AG04450 (cell line): ENCODE measurements around the gene SLC1A3. TPM values are rescaled to one million over a fixed set of nuclear protein-coding genes. Genes with fewer than 3 reads are reported as not detected.

ENCODE experiments used
- CTCF ChIA-PET: fragments of 300-600, 350-600 bp; formaldehyde crosslinking; extraction: SDS; loops from one replicate; lab custom pipeline; 2022; ENCODE audit warnings: antibody characterized with exemption, inconsistent platforms; lab: Charles Lee
- POLR2A ChIA-PET: fragments of 350-600 bp; formaldehyde crosslinking; extraction: SDS; loops from one replicate; lab custom pipeline; 2021; ENCODE audit warnings: antibody characterized with exemption, inconsistent platforms; lab: Yijun Ruan, JAX
- DNase-seq: peaks from one replicate; pipeline ENCODE4 v3.0.0-alpha.2; 2011; ENCODE audit warnings: low read depth, low spot score
- H3K27ac ChIP-seq: one replicate; pipeline ENCODE4 v1.5.1; 2012; ENCODE audit warnings: low read depth, low read length, control low read depth
- H3K27me3 ChIP-seq: one replicate; pipeline ENCODE4 v1.6.0; 2012; ENCODE audit warnings: low read length; ENCODE audit not compliant: control insufficient read depth, insufficient read depth
- H3K4me3 ChIP-seq: 2 replicates; pipeline ENCODE4 v1.5.1; 2011; ENCODE audit warnings: mild to moderate bottlenecking, low read depth, low read length, control low read depth
- H3K9me3 ChIP-seq: 2 replicates; pipeline ENCODE4 v1.5.1; 2012; ENCODE audit warnings: low read length; ENCODE audit not compliant: control insufficient read depth, insufficient read depth
- CTCF ChIP-seq: IDR thresholded peaks from 2 replicates; pipeline ENCODE4 v1.5.1; 2011; ENCODE audit warnings: low read depth, low read length, control low read depth, inconsistent platforms
- polyA plus RNA-seq: library from polyadenylated mRNA; depleted of rRNA; stranded (reverse); fragments of >200 nt; gene quantifications from 2 replicates; pipeline ENCODE4 v1.2.3, GENCODE V29; 2011

SLC1A3 gene
- polyA plus RNA-seq, 1 experiment, result 2.2 TPM

- ChIA-PET POLR2A (no interaction called here), CTCF (interaction anchor here (1.0 kb wide), 1 partner anchor 62 kb away, joined by 3 read pairs; no protein-coding TSS in a partner anchor)
- TF ChIP-seq CTCF, result no peak
- Histone ChIP-seq H3K9me3 (no peaks in the 10 kb centered on the region), H3K27me3 (no peaks in the 10 kb centered on the region), H3K4me3 (no peak overlapping the region), H3K27ac (no peak overlapping the region)
- DNase-seq, result no peak
Measured at GRCh38 chr5:36630201-36631145, 24.1 kb downstream of the SLC1A3 start.

- POLR2A ChIA-PET, result no interaction called here
- TF ChIP-seq CTCF, result no peak
- DNase-seq, result no peak
- H3K27me3 ChIP-seq, result no peaks in the 10 kb centered on the region
- CTCF ChIA-PET, result interaction anchor here (1.0 to 1.5 kb wide), 2 partner anchors 60 to 62 kb away, joined by 3 to 5 read pairs; no protein-coding TSS in a partner anchor
- no peaks in the 10 kb centered on the region for H3K9me3 ChIP-seq
- H3K4me3 ChIP-seq, result no peak overlapping the region
- no peak overlapping the region for H3K27ac ChIP-seq
Measured at GRCh38 chr5:36631154-36631553, 24.7 kb downstream of the SLC1A3 start.

- no peak overlapping the region for H3K27ac ChIP-seq
- H3K27me3 ChIP-seq, result no peaks in the 10 kb centered on the region
- no peak overlapping the region for H3K4me3 ChIP-seq
- no peaks in the 10 kb centered on the region for H3K9me3 ChIP-seq
- DNase-seq, result no peak
- ChIA-PET CTCF (interaction anchor here (1.0 to 1.5 kb wide), 2 partner anchors 59 to 61 kb away, joined by 3 to 5 read pairs; no protein-coding TSS in a partner anchor), POLR2A (no interaction called here)
- TF ChIP-seq CTCF, result no peak
Measured at GRCh38 chr5:36631620-36632362, 25.4 kb downstream of the SLC1A3 start.

GRCh38 chr5:36632363-36632664, 25.9 kb downstream of the SLC1A3 start:
- DNase-seq, result no peak
- H3K27ac ChIP-seq, result no peak overlapping the region
- POLR2A ChIA-PET, result no interaction called here
- CTCF ChIA-PET, result interaction anchor here (1.5 kb wide), 1 partner anchor 59 kb away, joined by 5 read pairs; no protein-coding TSS in a partner anchor
- no peak overlapping the region for H3K4me3 ChIP-seq
- H3K27me3 ChIP-seq, result no peaks in the 10 kb centered on the region
- H3K9me3 ChIP-seq, result no peaks in the 10 kb centered on the region
- TF ChIP-seq CTCF, result no peak
